UCSD-AML1 (cell line): ENCODE results near the gene CCND1.

Experiments used
- DNase-seq: peaks from one replicate; lab custom pipeline; 2025; ENCODE audit not compliant: unreplicated experiment; lab: John Stamatoyannopoulos, UW

CCND1 gene

DNA sequence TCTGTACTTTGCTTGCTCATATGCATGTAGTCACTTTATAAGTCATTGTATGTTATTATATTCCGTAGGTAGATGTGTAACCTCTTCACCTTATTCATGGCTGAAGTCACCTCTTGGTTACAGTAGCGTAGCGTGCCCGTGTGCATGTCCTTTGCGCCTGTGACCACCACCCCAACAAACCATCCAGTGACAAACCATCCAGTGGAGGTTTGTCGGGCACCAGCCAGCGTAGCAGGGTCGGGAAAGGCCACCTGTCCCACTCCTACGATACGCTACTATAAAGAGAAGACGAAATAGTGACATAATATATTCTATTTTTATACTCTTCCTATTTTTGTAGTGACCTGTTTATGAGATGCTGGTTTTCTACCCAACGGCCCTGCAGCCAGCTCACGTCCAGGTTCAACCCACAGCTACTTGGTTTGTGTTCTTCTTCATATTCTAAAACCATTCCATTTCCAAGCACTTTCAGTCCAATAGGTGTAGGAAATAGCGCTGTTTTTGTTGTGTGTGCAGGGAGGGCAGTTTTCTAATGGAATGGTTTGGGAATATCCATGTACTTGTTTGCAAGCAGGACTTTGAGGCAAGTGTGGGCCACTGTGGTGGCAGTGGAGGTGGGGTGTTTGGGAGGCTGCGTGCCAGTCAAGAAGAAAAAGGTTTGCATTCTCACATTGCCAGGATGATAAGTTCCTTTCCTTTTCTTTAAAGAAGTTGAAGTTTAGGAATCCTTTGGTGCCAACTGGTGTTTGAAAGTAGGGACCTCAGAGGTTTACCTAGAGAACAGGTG, 11.1 kb downstream of the CCND1 start:
- DNase-seq: no peak

DNA sequence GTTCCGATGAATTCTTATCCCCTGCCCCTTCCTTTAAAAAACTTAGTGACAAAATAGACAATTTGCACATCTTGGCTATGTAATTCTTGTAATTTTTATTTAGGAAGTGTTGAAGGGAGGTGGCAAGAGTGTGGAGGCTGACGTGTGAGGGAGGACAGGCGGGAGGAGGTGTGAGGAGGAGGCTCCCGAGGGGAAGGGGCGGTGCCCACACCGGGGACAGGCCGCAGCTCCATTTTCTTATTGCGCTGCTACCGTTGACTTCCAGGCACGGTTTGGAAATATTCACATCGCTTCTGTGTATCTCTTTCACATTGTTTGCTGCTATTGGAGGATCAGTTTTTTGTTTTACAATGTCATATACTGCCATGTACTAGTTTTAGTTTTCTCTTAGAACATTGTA, 12.0 kb downstream of the CCND1 start:
- no peak for DNase-seq

DNA sequence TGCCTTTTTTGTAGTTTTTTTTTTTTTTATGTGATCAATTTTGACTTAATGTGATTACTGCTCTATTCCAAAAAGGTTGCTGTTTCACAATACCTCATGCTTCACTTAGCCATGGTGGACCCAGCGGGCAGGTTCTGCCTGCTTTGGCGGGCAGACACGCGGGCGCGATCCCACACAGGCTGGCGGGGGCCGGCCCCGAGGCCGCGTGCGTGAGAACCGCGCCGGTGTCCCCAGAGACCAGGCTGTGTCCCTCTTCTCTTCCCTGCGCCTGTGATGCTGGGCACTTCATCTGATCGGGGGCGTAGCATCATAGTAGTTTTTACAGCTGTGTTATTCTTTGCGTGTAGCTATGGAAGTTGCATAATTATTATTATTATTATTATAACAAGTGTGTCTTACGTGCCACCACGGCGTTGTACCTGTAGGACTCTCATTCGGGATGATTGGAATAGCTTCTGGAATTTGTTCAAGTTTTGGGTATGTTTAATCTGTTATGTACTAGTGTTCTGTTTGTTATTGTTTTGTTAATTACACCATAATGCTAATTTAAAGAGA, 12.5 kb downstream of the CCND1 start:
- no peak for DNase-seq

DNA sequence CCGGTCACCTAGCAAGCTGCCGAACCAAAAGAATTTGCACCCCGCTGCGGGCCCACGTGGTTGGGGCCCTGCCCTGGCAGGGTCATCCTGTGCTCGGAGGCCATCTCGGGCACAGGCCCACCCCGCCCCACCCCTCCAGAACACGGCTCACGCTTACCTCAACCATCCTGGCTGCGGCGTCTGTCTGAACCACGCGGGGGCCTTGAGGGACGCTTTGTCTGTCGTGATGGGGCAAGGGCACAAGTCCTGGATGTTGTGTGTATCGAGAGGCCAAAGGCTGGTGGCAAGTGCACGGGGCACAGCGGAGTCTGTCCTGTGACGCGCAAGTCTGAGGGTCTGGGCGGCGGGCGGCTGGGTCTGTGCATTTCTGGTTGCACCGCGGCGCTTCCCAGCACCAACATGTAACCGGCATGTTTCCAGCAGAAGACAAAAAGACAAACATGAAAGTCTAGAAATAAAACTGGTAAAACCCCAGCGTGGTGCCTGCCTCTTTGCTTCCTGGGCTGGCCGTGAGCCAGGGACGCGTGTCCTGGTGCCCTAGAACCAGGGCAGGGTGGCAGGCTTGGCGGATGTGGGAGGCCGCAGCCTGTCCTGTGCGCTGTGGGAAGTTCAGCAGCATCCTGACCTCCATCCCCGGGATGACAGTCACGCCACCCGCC, 13.2 kb downstream of the CCND1 start:
- DNase-seq: no peak

DNA sequence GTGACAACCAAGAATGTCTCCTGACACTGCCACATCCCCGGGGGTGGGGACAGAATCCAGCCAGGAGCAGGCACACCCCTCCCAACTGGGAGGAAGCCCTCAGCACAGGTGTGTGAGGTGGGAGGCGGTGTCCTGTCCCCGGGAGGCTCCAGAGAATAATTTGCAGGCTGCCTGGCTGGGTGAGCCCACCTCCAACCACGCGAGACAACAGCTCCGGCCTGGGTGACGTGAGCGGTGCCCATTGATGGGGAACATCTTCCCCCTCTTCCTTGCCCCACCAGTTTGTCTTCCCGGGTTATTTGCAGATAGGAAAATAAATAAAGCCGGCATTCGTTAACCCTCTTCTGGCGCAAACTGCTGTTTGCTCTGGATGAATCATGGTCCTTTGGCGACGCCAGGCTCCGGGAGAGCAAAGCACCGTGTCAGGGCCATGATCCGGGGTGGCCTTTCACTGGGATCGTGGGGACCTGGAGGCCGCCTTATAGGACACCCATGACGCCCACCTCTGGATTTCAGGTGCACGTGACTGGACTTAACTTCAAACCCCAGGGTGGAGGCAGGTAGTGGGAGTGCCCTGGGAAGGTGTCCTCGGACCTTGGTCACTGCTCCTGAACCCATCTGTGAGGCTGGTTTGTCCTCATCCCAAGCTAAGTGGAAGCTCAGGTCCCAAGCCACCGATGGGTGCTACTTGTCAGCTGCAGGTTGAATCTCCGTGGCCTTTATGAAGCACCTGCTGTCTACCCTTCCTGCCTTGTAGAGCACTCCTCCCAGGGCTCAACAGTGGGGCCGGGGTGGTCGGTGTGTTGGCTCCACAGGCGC, 13.9 kb downstream of the CCND1 start:
- no peak for DNase-seq

DNA sequence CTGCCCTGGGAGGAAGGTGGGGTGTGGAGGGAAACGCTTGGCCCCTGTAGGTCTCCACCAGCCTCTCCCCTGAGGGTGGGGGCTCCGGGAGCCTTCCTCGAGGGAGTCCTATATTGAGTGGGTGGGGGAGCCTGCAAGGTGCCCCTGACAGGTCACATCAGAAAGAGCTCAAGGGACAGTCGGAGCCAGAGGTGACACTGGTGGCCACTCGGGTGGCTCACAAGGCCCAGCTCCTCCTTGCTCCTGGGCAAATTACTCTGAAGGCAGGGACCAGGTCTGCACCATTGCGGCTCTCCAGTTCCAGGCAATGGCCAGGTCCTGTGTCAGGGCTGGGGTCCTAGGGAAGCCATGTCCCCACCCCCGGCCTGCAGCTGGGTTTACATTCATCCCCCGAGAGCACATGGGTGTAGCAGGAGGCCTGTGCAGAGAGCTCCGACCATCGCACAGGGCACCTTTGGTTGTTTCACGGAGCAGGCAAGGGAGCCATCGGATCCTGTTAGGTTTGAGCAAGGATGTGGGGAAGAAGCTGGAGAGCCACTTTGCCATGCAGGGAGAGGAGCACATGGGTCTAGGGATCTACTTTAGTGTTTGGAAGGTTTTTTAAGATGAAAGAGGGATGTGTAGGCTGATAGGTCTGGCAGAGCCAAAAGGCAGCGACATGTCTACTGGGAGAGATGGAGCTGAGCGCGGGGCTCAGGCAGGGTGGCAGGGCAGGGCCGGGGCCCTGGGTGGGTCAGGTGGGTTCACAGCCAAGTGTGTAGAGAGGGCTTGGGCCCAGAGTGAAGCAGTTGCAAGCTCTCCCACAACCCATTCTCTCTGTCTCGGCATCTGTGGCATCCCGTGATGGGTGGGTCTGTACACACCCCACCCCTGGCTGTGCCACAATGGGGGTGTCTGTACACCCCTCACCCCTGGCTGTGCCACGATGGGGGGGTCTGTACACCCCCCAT, 14.8 kb downstream of the CCND1 start:
- no peak for DNase-seq

DNA sequence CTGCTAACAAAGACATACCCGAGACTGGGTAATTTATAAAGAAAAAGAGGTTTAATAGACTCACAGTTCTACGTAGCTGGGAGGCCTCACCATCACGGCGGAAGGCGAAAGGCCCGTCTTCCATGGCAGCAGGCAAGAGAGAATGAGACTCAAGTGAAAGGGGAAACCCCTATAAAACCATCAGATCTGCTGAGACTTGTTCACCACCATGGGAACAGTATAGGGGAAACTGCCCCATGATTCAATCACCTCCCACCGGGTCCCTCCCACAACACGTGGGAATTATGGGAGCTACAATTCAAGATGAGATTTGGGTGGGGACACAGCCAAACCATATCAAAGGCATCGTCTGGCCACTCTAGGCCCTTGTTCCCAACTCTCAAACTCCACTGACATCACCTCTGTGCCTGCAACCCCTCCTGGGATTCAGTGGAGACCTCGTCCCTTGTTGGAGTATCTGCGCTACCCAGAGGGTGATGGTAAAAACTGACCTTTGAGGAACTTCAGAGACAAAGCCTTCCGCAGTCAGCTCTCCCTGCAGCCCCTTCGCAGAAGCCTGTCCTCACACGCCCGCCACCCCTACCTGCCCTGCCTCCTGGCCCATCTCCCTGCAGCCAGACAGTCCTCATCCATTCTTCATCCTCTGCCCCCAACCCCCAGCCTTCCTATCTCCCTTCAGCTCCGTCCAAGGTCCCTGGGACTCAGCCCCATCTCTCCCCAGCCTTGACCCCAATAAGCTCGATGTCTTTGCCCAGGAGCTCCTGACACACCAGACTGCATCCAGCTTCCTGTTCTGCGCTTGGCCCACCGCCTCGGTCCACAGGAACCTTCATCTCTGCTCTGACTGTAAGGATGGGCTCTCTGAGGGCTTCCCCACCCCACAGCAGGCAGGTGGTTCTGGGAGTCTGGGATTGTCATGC, 15.8 kb downstream of the CCND1 start:
- no peak for DNase-seq

DNA sequence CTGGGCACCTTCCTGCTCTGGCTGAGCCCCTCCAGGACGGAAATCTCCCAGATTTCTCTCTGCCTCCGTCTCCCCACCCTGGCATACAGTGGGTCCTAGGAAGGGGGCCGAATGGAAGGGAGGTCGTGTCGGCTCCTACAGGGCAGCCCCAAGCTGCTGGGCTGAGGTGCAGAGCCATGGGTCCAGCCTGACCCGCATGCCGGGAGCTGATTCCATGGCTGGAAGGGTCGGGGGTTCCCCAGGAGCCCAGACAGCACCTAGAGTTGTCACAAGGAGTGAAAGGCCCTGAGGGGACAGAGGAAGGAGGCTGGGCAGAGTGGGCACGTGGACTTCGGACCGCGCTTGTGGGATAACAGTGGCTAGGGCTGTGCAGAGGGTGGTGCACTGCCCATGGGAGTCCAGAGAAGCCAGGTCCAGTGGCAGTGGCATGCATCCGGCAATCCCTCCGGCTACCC, 16.5 kb downstream of the CCND1 start:
- DNase-seq: no peak

DNA sequence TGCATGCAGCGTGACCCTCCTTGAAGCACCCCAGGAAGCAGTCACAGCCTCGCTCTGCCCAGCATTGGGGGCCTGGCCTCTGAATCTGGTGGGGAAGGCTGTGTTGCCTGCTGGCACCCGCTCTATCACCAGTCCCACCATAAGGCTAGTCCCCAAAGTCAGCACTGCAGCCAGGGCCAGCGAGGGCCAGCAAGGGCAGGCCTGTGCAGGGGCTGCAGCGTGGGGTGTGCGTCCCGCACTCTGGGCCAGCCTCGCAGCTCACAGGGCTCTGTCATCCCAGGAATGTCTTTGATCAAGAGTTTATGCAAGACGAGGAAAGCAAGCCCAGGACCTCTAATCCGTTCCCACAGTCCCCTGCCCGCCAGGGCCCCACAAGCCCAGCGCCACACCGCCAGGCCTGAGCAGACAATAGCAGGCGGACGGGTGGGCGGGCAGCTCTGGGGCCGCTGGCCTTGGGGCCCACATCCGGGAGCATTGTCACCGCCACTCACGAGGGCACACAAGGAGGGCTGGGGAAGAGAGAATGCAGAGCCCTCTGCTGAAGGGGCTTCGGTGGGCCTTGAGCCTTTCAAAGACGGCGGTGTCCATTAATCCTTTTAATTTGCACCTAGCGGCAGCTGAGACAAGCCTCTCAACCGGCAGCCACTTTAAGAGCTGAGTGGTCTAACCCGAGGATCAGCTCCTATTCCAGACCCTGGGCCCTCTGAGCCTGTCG, 17.1 kb downstream of the CCND1 start:
- DNase-seq: no peak

DNA sequence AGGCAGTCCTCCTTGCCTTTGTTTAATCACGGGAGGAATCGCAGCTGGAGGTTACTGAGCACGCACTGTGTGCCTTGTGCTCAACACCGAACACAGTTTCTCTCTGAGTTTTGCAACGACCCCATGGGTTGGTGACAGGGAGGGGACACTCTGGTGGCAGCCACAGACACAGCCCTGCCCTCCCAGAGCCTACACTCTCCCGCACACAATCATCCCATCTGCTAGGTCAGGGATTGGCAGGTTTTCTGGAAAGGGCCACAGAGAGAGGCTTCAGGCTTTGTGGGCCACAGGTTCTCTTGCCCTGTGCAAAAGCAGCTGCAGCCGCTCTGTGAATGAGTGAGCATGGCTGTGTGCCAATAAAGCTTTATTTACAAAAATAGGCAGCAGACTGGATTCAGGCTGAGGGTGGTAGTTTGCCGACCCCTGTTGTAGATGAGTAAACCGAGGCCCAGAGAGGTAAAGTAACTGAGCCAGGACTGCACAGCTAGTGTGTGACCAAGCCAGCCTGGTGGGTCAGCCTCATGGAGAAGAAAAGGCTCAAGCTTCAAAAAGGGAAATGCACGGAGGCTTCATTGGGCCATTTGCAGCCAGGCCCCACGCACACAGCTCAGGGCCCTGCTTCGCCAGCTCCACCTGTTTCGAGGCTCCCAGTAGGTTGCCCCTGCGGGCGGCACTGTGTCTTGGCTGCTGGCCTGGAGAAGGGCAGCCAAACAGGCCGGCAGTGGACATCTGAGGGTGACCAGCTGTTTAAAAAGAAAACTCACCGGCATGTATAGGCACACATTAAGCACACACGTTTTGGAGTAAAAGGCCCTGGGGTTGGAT, 17.9 kb downstream of the CCND1 start:
- no peak for DNase-seq

DNA sequence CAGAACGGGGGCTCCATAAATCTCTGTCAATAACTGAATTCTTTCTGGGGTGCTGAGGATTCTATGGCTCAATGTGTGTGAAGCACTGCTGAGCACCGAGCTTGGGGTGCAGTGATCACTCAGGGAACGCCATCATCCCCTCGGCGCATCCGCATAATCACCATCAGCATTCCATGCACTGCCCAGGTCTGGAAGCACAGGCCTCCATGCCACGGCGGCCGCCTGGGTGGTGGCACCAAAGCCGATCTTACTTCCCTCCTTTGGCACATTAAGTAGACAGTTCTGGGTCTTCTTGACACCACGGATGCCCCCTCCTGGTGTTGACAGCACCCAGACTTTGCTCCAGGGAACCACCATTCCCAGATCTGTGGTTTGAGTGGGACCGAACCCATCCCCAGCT, 18.6 kb downstream of the CCND1 start:
- DNase-seq: no peak

DNA sequence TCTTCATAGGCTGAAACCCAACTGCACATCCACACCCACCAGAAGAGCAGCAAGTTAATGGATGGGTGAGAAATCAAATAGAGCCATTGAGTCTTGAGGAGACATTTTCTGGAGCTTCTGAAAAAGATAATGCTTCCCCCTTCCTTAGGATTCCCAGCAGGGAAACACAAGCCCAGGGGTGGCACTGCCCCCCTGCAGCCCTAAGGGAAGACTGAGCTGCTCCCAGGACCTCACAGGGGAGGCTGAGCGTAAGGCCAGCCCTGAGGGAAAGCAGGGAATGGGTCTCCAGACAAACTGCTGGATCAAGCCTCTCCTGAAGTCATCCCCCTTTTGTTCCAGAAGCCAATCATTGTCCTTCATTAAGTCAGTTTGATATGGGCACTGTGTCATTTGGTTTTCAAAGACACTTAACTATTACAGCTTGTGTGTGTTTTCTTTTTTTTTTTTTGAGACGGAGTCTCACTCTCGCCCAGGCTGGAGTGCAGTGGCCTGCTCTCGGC, 19.1 kb downstream of the CCND1 start:
- no peak for DNase-seq

DNA sequence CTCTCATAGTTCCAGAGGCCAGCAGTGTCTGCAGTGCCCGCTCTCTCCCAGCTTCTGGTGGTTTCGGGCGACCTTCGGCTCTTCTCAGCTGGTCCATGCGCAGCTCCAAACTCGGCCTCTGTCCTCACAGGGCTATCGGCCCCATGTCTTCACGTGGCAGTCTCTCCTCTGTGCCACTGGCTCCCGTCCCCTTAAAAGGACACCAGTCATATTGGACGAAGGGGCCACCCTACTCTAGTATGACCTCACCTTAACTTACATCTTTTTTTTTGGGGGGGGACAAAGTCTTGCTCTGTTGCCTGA, 20.4 kb downstream of the CCND1 start:
- no peak for DNase-seq

DNA sequence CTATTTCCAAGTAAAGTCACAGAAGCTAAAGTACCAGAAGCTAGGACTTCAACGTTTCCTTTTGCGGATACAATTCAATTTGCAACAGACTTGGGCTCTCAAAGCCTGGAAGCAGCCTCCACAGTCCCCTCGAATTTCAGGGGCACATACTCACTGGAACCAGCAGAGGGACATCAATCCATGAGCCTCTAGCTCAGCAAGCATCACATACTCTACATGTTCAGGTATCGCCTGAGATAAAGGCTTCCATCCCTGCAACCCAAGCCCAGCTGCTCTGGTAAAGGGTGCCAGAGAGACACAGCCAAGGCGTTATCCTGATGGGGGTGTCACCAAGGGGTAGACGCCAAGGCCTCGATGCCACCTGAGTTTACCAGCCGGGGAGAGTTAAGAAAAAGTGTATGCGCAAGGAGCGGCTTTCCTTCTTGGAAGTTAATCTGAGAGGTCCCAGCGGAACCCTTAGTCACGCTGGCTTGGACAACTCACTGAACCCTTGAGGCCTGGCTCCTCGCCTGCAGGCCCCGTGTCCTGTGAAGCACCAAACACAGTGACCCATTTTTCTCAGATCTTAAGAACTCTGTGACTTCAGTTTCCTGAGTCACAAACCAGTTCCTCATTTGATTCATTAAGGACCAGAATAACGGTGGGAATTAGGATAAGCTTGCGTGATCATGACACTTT, 21.2 kb downstream of the CCND1 start:
- no peak for DNase-seq

DNA sequence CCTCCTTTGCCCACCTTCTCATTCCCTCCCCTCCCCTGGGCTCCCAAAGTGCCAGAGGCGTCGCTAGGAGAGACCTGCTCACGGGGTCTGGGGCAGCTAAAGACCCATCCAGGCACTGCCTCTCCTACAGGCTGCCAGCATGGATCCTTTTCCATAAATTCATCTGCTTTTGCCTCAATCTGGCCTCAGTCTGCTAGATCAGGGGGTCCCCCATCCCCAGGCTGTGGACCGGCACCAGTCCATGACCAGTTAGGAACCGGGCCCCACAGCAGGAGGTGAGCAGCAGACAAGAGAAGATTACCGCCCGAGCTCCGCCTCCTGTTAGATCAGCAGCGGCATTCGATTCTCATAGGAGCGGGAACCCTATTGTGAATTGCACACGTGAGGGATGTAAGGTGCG, 21.9 kb downstream of the CCND1 start:
- no peak for DNase-seq

DNA sequence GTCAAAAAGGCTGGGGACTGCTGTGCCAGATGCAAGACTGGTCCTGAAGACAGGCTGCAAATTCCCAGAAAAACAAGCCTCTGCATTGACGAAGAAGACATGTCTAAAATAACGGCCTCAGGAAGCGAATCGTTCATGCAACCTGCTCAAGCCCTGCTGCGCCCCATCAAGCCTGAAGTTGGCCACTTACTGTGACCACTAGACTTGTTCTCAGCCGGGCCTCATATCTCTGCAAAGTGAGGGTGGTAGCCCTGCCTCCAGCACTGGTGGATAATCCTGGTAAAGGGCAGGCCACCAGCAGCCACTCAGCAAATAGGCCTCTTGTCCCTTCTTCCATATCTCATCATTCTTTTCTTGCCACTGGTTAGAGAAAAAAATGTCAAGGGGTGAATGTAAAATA, 22.4 kb downstream of the CCND1 start:
- no peak for DNase-seq

DNA sequence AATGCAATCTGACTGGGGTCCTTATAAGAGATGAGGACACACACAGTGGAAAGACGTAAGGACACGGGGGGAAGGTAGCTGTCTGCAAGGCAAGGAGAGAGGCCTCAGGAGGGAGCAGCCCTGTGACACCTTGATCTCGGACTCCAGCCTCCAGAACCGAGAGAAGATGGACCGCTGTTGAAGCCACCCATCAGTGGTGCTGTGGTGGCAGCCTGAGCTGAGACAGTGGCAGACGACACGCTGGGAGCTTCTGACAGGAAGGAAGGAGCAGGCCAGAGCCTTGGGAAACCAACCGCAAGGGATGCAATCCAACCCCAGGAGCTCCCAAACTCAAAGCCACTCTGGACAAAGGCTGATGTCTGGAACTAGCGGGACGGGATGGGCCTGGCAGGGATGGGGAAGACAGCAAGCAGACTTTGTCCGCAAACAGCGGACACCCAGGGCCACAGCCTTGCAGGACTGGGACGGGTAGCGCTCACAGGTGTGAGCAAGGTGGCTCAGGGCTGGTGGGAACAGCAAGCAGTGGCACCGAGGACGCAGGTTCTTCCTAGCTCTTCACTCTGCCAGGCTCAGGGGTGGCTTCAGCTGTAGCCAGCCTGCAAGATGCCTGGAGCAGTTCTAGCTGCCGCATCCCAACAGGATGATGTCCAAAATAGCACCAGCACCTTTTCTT, 23.3 kb downstream of the CCND1 start:
- no peak for DNase-seq
